HEK293 (cell line): Measurements from ENCODE around the gene DDR2.

Source experiments
- CTCF ChIA-PET: fragments of 350-600 bp; formaldehyde crosslinking; extraction: SDS; loops from one replicate; lab custom pipeline; 2021; ENCODE audit warnings: antibody characterized with exemption; lab: Yijun Ruan, JAX
- POLR2A ChIA-PET: fragments of 300-600 bp; formaldehyde crosslinking; extraction: SDS; loops from one replicate; lab custom pipeline; 2020; ENCODE audit warnings: antibody characterized with exemption, inconsistent platforms; lab: Yijun Ruan, JAX
- H3K27ac ChIP-seq: fragments of 200-500 bp; sonication (Bioruptor generic); 2 replicates; pipeline ENCODE4 v1.5.1; 2014; ENCODE audit warnings: low read depth, low read length, control low read depth, inconsistent platforms; ENCODE audit errors: extremely low read depth
- H3K36me3 ChIP-seq, 2 experiments: fragments of 200-500 bp in 1 of 2; sonication (Bioruptor generic) in 1 of 2; 1 replicate in 1 of 2; 2 replicates in 1 of 2; pipeline ENCODE4 v1.5.1; 2014 to 2017; ENCODE audit warnings: inconsistent platforms in 2 of 2, low read length in 2 of 2; ENCODE audit not compliant: control insufficient read depth in 2 of 2, insufficient read depth in 1 of 2
- H3K4me1 ChIP-seq: fragments of 200-500 bp; sonication (Bioruptor generic); 2 replicates; pipeline ENCODE4 v1.5.1; 2014; ENCODE audit warnings: mild to moderate bottlenecking, low read length, inconsistent platforms; ENCODE audit not compliant: control insufficient read depth, insufficient read depth
- H3K4me3 ChIP-seq: 2 replicates; pipeline ENCODE4 v1.5.1; 2011; ENCODE audit warnings: low read depth, mild to moderate bottlenecking, control low read depth, low read length, moderate library complexity
- H3K9me3 ChIP-seq: fragments of 200-500 bp; sonication (Bioruptor generic); 2 replicates; pipeline ENCODE4 v1.5.1; 2014; ENCODE audit warnings: low read depth, low read length, inconsistent platforms; ENCODE audit not compliant: control insufficient read depth, insufficient read depth
- MZF1 ChIP-seq: fragments of 450-650 bp; formaldehyde crosslinking; IDR thresholded peaks from 2 replicates; pipeline ENCODE4 v1.5.1; 2017; ENCODE audit warnings: missing biosample characterization, missing genetic modification characterization, borderline replicate concordance
- SCRT2 ChIP-seq: fragments of 450-650 bp; formaldehyde crosslinking; IDR thresholded peaks from 2 replicates; pipeline ENCODE4 v1.5.1; 2016; ENCODE audit warnings: missing biosample characterization, missing genetic modification characterization
- SETDB1 ChIP-seq: IDR thresholded peaks from one replicate; pipeline ENCODE4 v1.6.1; 2017; ENCODE audit warnings: mild to moderate bottlenecking, low read length, moderate library complexity, mixed read lengths; ENCODE audit not compliant: insufficient read length
- ZNF133 ChIP-seq: fragments of 450-650 bp; formaldehyde crosslinking; IDR thresholded peaks from 2 replicates; pipeline ENCODE4 v1.5.1; 2016; ENCODE audit warnings: missing biosample characterization, missing genetic modification characterization
- ZNF155 ChIP-seq: fragments of 450-650 bp; formaldehyde crosslinking; IDR thresholded peaks from 2 replicates; pipeline ENCODE4 v1.5.1; 2016; ENCODE audit warnings: missing biosample characterization, missing genetic modification characterization
- ZNF19 ChIP-seq: fragments of 450-650 bp; formaldehyde crosslinking; IDR thresholded peaks from 2 replicates; pipeline ENCODE4; 2016; ENCODE audit warnings: missing biosample characterization, missing genetic modification characterization, low read depth
- ZNF2 ChIP-seq: fragments of 450-650 bp; formaldehyde crosslinking; IDR thresholded peaks from 2 replicates; pipeline ENCODE4 v1.5.1; 2016; ENCODE audit warnings: missing biosample characterization, missing genetic modification characterization
- ZNF221 ChIP-seq: fragments of 450-650 bp; formaldehyde crosslinking; IDR thresholded peaks from 2 replicates; pipeline ENCODE4 v1.5.1; 2017; ENCODE audit warnings: missing biosample characterization, missing genetic modification characterization, borderline replicate concordance
- ZNF248 ChIP-seq: fragments of 450-650 bp; formaldehyde crosslinking; IDR thresholded peaks from 2 replicates; pipeline ENCODE4 v1.5.1; 2017; ENCODE audit warnings: missing biosample characterization, missing genetic modification characterization
- ZNF266 ChIP-seq: fragments of 450-650 bp; formaldehyde crosslinking; IDR thresholded peaks from 2 replicates; pipeline ENCODE4 v1.5.1; 2016; ENCODE audit warnings: missing biosample characterization, missing genetic modification characterization, low read depth
- ZNF324 ChIP-seq: fragments of 450-650 bp; formaldehyde crosslinking; IDR thresholded peaks from 2 replicates; pipeline ENCODE4 v1.5.1; 2016; ENCODE audit warnings: missing biosample characterization, missing genetic modification characterization
- ZNF394 ChIP-seq: fragments of 450-650 bp; formaldehyde crosslinking; IDR thresholded peaks from 2 replicates; pipeline ENCODE4 v1.5.1; 2016; ENCODE audit warnings: missing biosample characterization, missing genetic modification characterization, mild to moderate bottlenecking, moderate library complexity, borderline replicate concordance
- ZNF433 ChIP-seq: fragments of 450-650 bp; formaldehyde crosslinking; IDR thresholded peaks from 2 replicates; pipeline ENCODE4 v1.5.1; 2016; ENCODE audit warnings: missing biosample characterization, missing genetic modification characterization, low read depth
- ZNF555 ChIP-seq: fragments of 450-650 bp; formaldehyde crosslinking; conservative IDR thresholded peaks from 2 replicates; pipeline ENCODE4 v1.5.1; 2017; ENCODE audit warnings: missing biosample characterization, mild to moderate bottlenecking, missing genetic modification characterization, inconsistent platforms
- ZNF558 ChIP-seq: fragments of 450-650 bp; formaldehyde crosslinking; IDR thresholded peaks from 2 replicates; pipeline ENCODE4 v1.5.1; 2016; ENCODE audit warnings: missing biosample characterization, missing genetic modification characterization
- ZNF585B ChIP-seq: fragments of 450-650 bp; formaldehyde crosslinking; IDR thresholded peaks from 2 replicates; pipeline ENCODE4 v1.5.1; 2016; ENCODE audit warnings: missing biosample characterization, missing genetic modification characterization
- ZNF624 ChIP-seq: fragments of 450-650 bp; formaldehyde crosslinking; IDR thresholded peaks from 2 replicates; pipeline ENCODE4 v1.5.1; 2017; ENCODE audit warnings: missing biosample characterization, missing genetic modification characterization
- ZNF626 ChIP-seq: fragments of 450-650 bp; sonication (Bioruptor Pico); formaldehyde crosslinking; IDR thresholded peaks from 2 replicates; pipeline ENCODE4 v1.5.1; 2018; ENCODE audit warnings: missing biosample characterization, missing genetic modification characterization, inconsistent platforms
- ZNF629 ChIP-seq: fragments of 450-650 bp; formaldehyde crosslinking; IDR thresholded peaks from 2 replicates; pipeline ENCODE4 v1.5.1; 2017; ENCODE audit warnings: missing biosample characterization, missing genetic modification characterization
- ZNF670 ChIP-seq: fragments of 450-650 bp; formaldehyde crosslinking; IDR thresholded peaks from 2 replicates; pipeline ENCODE4 v1.5.1; 2016; ENCODE audit warnings: missing biosample characterization, missing genetic modification characterization, low read depth
- ZNF677 ChIP-seq: fragments of 450-650 bp; IDR thresholded peaks from 2 replicates; pipeline ENCODE4 v1.5.0; 2018; ENCODE audit warnings: missing biosample characterization, mild to moderate bottlenecking, missing genetic modification characterization, moderate library complexity
- ZNF76 ChIP-seq: fragments of 450-650 bp; formaldehyde crosslinking; IDR thresholded peaks from 2 replicates; pipeline ENCODE4; 2016; ENCODE audit warnings: low read depth, missing biosample characterization, missing genetic modification characterization, borderline replicate concordance
- ZNF768 ChIP-seq: fragments of 450-650 bp; formaldehyde crosslinking; IDR thresholded peaks from 2 replicates; pipeline ENCODE4 v1.5.1; 2018; ENCODE audit warnings: missing biosample characterization, mild to moderate bottlenecking, missing genetic modification characterization
- ZNF791 ChIP-seq: fragments of 450-650 bp; formaldehyde crosslinking; IDR thresholded peaks from 2 replicates; pipeline ENCODE4 v1.5.1; 2016; ENCODE audit warnings: missing biosample characterization, missing genetic modification characterization
- ZSCAN23 ChIP-seq: fragments of 450-650 bp; formaldehyde crosslinking; IDR thresholded peaks from 2 replicates; pipeline ENCODE4 v1.5.1; 2016; ENCODE audit warnings: missing biosample characterization, missing genetic modification characterization
- TF ChIP-seq, protein P1 (sequence below): fragments of 450-650 bp; formaldehyde crosslinking; IDR thresholded peaks from 2 replicates; pipeline ENCODE4 v1.5.1; 2016; ENCODE audit warnings: missing biosample characterization, missing genetic modification characterization
- TF ChIP-seq, protein P2 (sequence below): fragments of 450-650 bp; formaldehyde crosslinking; IDR thresholded peaks from 2 replicates; pipeline ENCODE4 v1.5.1; 2017; ENCODE audit warnings: missing biosample characterization, missing genetic modification characterization
- TF ChIP-seq, protein P3 (sequence below): fragments of 450-650 bp; formaldehyde crosslinking; IDR thresholded peaks from 2 replicates; pipeline ENCODE4 v1.5.1; 2016; ENCODE audit warnings: missing biosample characterization, missing genetic modification characterization, low read depth

DDR2 gene

GRCh38 chr1:162629077-162629627 lies 3.1 kb upstream of the DDR2 start (continued):
- peak; percentile 83 for TF ChIP-seq SCRT2
- TF ChIP-seq, protein P1, sequence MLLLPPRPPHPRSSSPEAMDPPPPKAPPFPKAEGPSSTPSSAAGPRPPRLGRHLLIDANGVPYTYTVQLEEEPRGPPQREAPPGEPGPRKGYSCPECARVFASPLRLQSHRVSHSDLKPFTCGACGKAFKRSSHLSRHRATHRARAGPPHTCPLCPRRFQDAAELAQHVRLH (tag by site-specific recombination), result no peak
- TF ChIP-seq ZNF76, result no peak
- no peak for TF ChIP-seq ZNF133 (tag by site-specific recombination)

DNA sequence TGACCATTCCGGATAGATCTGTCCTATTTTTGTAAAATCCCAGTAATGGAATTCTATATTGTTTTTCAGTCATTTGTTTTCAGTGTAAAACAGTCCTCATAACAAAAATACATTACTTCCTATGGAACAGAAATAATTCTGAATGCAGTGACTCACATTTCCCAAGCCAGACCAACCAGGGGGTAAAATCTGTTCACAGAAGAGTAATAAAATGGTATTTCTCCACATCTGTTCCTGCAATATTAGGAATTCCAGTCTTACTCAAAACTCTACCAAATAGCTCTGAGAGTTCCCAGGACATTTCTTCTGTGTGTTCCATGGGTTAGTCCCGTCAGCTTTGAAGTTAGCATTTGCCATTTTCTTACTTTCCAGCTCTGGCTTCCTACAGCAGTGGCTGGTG lies 2.6 kb upstream of the DDR2 start:
- no peak for TF ChIP-seq ZNF19 (tag by site-specific recombination)
- TF ChIP-seq ZNF626, result no peak
- TF ChIP-seq ZNF670 (tag by site-specific recombination), result no peak
- TF ChIP-seq ZNF266 (tag by site-specific recombination), result no peak
- no peak for TF ChIP-seq ZNF629 (tag by site-specific recombination)
- TF ChIP-seq ZNF624 (tag by site-specific recombination), result no peak
- no peak for TF ChIP-seq ZNF155
- TF ChIP-seq ZNF555 (tag by site-specific recombination), result no peak
- no peak for TF ChIP-seq ZNF433
- TF ChIP-seq, protein P2, sequence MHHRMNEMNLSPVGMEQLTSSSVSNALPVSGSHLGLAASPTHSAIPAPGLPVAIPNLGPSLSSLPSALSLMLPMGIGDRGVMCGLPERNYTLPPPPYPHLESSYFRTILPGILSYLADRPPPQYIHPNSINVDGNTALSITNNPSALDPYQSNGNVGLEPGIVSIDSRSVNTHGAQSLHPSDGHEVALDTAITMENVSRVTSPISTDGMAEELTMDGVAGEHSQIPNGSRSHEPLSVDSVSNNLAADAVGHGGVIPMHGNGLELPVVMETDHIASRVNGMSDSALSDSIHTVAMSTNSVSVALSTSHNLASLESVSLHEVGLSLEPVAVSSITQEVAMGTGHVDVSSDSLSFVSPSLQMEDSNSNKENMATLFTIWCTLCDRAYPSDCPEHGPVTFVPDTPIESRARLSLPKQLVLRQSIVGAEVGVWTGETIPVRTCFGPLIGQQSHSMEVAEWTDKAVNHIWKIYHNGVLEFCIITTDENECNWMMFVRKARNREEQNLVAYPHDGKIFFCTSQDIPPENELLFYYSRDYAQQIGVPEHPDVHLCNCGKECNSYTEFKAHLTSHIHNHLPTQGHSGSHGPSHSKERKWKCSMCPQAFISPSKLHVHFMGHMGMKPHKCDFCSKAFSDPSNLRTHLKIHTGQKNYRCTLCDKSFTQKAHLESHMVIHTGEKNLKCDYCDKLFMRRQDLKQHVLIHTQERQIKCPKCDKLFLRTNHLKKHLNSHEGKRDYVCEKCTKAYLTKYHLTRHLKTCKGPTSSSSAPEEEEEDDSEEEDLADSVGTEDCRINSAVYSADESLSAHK, result no peak
- no peak for TF ChIP-seq ZNF585B (tag by site-specific recombination)
- no peak for TF ChIP-seq ZNF677 (tag by site-specific recombination)
- no peak for TF ChIP-seq ZNF394 (tag by site-specific recombination)
- Histone ChIP-seq H3K36me3 (no peaks in the 10 kb centered on the region), H3K4me3 (no peak overlapping the region), H3K9me3 (no peaks in the 10 kb centered on the region), H3K4me1 (peaks cover 2% of the 10 kb centered on the region; the same call in 1 of the 2 replicates), H3K27ac (no peak overlapping the region)
- ChIA-PET POLR2A (no interaction called here), CTCF (interaction anchor here (0.6 to 1.6 kb wide), 8 partner anchors 10 to 170 kb away, joined by 3 to 8 read pairs (median 3); no protein-coding TSS in a partner anchor)

- no peak overlapping the region for H3K4me3 ChIP-seq
- POLR2A ChIA-PET, result no interaction called here
- no peak for TF ChIP-seq ZNF558 (tag by site-specific recombination)
- no peak for TF ChIP-seq SETDB1
- TF ChIP-seq ZNF324, result no peak
- no peak for TF ChIP-seq ZNF791 (tag by site-specific recombination)
- no peak for TF ChIP-seq ZNF248
- no peak for TF ChIP-seq ZNF221
- no peak for TF ChIP-seq ZNF768
- TF ChIP-seq ZNF2 (tag by site-specific recombination), result no peak
- no peak for TF ChIP-seq ZSCAN23 (tag by site-specific recombination)
- TF ChIP-seq ZNF670 (tag by site-specific recombination), result no peak
- TF ChIP-seq, protein P3, sequence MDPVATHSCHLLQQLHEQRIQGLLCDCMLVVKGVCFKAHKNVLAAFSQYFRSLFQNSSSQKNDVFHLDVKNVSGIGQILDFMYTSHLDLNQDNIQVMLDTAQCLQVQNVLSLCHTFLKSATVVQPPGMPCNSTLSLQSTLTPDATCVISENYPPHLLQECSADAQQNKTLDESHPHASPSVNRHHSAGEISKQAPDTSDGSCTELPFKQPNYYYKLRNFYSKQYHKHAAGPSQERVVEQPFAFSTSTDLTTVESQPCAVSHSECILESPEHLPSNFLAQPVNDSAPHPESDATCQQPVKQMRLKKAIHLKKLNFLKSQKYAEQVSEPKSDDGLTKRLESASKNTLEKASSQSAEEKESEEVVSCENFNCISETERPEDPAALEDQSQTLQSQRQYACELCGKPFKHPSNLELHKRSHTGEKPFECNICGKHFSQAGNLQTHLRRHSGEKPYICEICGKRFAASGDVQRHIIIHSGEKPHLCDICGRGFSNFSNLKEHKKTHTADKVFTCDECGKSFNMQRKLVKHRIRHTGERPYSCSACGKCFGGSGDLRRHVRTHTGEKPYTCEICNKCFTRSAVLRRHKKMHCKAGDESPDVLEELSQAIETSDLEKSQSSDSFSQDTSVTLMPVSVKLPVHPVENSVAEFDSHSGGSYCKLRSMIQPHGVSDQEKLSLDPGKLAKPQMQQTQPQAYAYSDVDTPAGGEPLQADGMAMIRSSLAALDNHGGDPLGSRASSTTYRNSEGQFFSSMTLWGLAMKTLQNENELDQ (tag by site-specific recombination), result no peak
- peak; percentile 88 for TF ChIP-seq MZF1
Measured at GRCh38 chr1:162631546-162632191, 595 bp upstream of the DDR2 start.

More at GRCh38 chr1:162631546-162632191, 595 bp upstream of the DDR2 start:
- CTCF ChIA-PET, result interaction anchor here (0.6 to 2.2 kb wide), 7 partner anchors 14 to 1473 kb away, joined by 3 to 10 read pairs (median 4); no protein-coding TSS in a partner anchor
- Histone ChIP-seq H3K4me1 (peaks cover 2% of the 10 kb centered on the region; the same call in 1 of the 2 replicates), H3K36me3 (no peaks in the 10 kb centered on the region), H3K27ac (no peak overlapping the region), H3K9me3 (no peaks in the 10 kb centered on the region)
